ENCODE results near the gene TFR2.

DNA sequence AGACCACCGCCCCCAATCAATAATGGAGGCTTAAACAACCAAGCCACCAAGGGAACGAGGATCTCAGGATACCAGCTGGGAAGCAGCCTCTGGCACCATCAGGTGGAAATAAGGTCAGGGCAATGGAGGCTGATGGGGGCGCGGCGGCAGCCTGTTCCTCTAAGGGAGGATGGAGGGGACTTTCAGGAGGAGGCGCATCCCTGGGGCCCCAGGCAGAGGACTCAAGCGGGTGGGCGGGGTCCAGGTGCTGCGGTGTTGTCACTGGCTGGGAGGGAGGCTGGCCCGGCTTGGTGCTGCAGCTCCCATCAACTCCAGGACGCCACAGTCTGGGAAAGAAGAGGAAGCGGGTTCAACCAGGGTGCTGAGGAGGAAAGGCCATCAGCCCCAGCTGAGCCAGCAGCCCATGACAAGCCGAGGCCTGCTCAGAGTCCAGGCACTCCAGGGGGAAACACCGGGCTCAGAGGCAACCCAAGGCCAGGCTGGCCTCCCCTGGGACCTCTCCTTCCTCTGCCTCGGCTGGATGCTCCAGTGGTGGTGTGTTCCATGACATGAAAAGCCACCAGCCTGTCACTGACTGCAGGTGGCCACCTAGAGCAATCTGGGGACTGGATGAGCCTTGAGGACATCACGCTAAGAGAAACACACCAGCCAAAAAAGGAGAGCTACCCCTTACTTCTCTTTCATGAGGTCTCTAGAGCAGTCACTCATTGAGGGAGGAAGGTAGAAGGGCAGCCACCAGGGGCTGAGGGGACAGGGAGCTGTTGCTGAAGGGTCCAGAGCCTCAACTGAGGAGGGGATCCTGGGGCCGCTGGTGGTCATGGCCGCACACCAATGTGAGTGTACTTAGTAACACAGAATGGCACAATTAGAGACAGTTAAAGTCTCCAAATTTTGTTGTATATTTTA is 48.1 kb upstream of the TFR2 start:
- no peak for TF ChIP-seq GATA2 (IDR thresholded peaks at IDR 0.05; ENCODE audit: low read depth, low read length)
- TF ChIP-seq GATA3 (IDR thresholded peaks at IDR 0.05; ENCODE audit: low read depth, low read length), result no peak
